Neural crest cell (in vitro differentiated cells): ENCODE data around the gene CALML3. TPM values are rescaled to one million over a fixed set of nuclear protein-coding genes. Genes with fewer than 3 reads are reported as not detected.

Experiments used
- DNase-seq: peaks from one replicate; pipeline ENCODE4 v3.0.0; 2021; ENCODE audit warnings: low read depth, mixed read lengths, low spot score
- H3K27ac Mint-ChIP-seq: one replicate; pipeline ENCODE4 v1.8.0; 2021; ENCODE audit warnings: mild to moderate bottlenecking, mixed read lengths; ENCODE audit not compliant: unreplicated experiment
- H3K27me3 Mint-ChIP-seq: 2 replicates; pipeline ENCODE4 v1.8.0; 2021; ENCODE audit warnings: low read depth, mild to moderate bottlenecking, mixed read lengths
- H3K36me3 Mint-ChIP-seq: 2 replicates; pipeline ENCODE4 v1.8.0; 2021; ENCODE audit warnings: low read depth, mild to moderate bottlenecking, mixed read lengths
- H3K4me1 Mint-ChIP-seq: 2 replicates; pipeline ENCODE4 v1.8.0; 2021; ENCODE audit warnings: mixed read lengths
- H3K4me3 Mint-ChIP-seq: one replicate; pipeline ENCODE4 v1.8.0; 2021; ENCODE audit warnings: mild to moderate bottlenecking, mixed read lengths
- H3K9me3 Mint-ChIP-seq: 2 replicates; pipeline ENCODE4 v1.8.0; 2021; ENCODE audit warnings: mixed read lengths
- CTCF ChIP-seq: fragments of 200-600 bp; sonication (generic); conservative IDR thresholded peaks from 2 replicates; pipeline ENCODE4 v1.5.0; 2021; ENCODE audit warnings: antibody characterized with exemption, mild to moderate bottlenecking
- total RNA-seq: library from RNA; stranded (reverse); gene quantifications from 2 replicates; pipeline ENCODE4 v1.2.1, GENCODE V29; 2021

The CALML3 gene
- total RNA-seq, 1 donor from 2014 or later = not detected

DNA sequence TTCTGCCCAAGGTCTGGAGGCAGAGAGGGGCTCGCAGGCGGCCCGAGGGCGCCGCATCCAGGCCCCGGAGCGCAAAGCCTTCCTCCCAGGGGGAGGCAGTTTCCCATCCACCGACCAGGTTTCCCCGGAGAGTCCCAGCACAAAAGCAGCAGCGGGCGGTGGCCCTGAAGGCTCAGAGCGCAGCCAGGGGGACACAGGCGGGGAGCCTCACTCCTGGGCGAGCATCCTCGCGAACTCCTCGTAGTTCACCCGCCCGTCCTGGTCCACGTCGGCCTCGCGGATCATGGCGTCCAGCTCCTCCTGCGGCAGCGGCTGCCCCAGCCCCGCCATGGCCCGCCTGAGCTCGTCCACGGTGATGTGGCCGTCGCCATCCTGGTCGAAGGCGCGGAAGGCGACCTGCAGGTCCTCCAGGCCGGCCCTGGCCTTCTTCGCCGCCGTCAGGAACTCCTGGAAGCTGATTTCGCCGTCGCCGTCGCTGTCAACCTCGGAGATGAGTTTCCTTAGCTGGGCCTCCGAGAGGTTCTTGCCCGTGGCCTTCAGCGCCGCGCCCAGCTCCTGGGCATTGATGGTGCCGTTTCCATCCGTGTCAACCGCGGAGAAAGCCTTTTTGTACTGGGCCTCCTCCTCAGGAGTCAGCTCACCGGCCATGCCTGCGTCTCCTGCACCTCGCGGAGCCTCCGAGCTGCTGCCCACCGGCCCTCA, 25.8 kb upstream of the CALML3 start:
- Mint-ChIP-seq H3K4me1 (peaks cover 4% of the 10 kb centered on the region), H3K27ac (no peak overlapping the region), H3K4me3 (no peak overlapping the region), H3K9me3 (no peaks in the 10 kb centered on the region), H3K36me3 (no peaks in the 10 kb centered on the region), H3K27me3 (no peaks in the 10 kb centered on the region)
- DNase-seq = no peak
- no peak for TF ChIP-seq CTCF

- TF ChIP-seq CTCF = no peak
- H3K9me3 Mint-ChIP-seq = no peaks in the 10 kb centered on the region
- no peak for DNase-seq
- H3K4me3 Mint-ChIP-seq = no peak within 1 kb of the TSS
- H3K27ac Mint-ChIP-seq = peak within 1 kb of the TSS; percentile 65
- no peaks in the 10 kb centered on the region for H3K36me3 Mint-ChIP-seq
- peaks cover 4% of the 10 kb centered on the region for H3K4me1 Mint-ChIP-seq
- no peaks in the 10 kb centered on the region for H3K27me3 Mint-ChIP-seq
Observed at GRCh38 chr10:5499493-5500140, 25.1 kb upstream of the CALML3 start, which contains the start of gene CALML5. CALML5 (minus strand) TSS chr10:5499570; CDS start chr10:5499438, 132 bp downstream.

GRCh38 chr10:5500162-5500670, 24.5 kb upstream of the CALML3 start:
- TF ChIP-seq CTCF = no peak
- no peaks in the 10 kb centered on the region for H3K36me3 Mint-ChIP-seq
- H3K27me3 Mint-ChIP-seq = no peaks in the 10 kb centered on the region
- peaks cover 4% of the 10 kb centered on the region for H3K4me1 Mint-ChIP-seq
- H3K27ac Mint-ChIP-seq = no peak overlapping the region
- H3K4me3 Mint-ChIP-seq = no peak overlapping the region
- no peak for DNase-seq
- H3K9me3 Mint-ChIP-seq = no peaks in the 10 kb centered on the region

DNA sequence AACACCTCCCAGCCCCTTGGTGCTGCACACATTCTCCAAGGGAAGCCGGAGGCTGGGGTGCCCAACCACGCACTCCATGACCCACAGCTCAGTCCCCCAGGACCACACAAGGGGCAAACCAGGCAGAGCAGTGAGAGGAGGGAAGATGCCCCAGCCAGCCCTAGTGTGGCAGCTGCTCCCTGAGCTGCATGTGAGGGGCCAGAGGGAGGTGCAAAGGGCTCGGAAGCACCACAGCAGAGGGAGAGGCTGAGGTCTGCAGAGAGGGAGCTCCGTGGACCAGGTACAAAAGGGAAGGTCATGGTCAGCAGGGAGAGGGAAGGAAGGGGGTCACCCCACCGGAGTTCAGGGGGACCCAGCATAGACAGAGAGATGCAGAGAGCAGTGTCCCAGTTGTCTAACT, 23.9 kb upstream of the CALML3 start:
- Mint-ChIP-seq H3K9me3 (no peaks in the 10 kb centered on the region), H3K27me3 (no peaks in the 10 kb centered on the region), H3K4me3 (no peak overlapping the region), H3K4me1 (peaks cover 4% of the 10 kb centered on the region), H3K27ac (peak overlapping the region; percentile 17), H3K36me3 (no peaks in the 10 kb centered on the region)
- no peak for DNase-seq
- no peak for TF ChIP-seq CTCF

GRCh38 chr10:5502061-5502521, 22.7 kb upstream of the CALML3 start:
- Mint-ChIP-seq H3K27me3 (no peaks in the 10 kb centered on the region), H3K4me3 (no peak overlapping the region), H3K36me3 (no peaks in the 10 kb centered on the region), H3K27ac (no peak overlapping the region), H3K4me1 (peaks cover 4% of the 10 kb centered on the region), H3K9me3 (no peaks in the 10 kb centered on the region)
- DNase-seq = no peak
- TF ChIP-seq CTCF = no peak
